Measurements from ENCODE around the gene RSKR. TPM values are rescaled to one million over a fixed set of nuclear protein-coding genes. Genes with fewer than 3 reads are reported as not detected.

Gene RSKR
- total RNA-seq, 4 donors from 2014 or later, result 3.5 to 43.7 (median 15.2) TPM

GRCh38 chr17:28582513-28582912 lies 31.5 kb downstream of the RSKR start:
- Histone ChIP-seq H3K36me3 (peaks cover 47% of the 10 kb centered on the region), H3K27me3 (no peaks in the 10 kb centered on the region)
- 97% methylated on average over 2 of the region's 2 CpGs for WGBS

GRCh38 chr17:28580959-28581358 lies 33.0 kb downstream of the RSKR start:
- H3K27me3 ChIP-seq, result no peaks in the 10 kb centered on the region
- no peak for TF ChIP-seq EP300 (IDR thresholded peaks at IDR 0.05)
- TF ChIP-seq POLR2A (IDR thresholded peaks at IDR 0.05), result no peak
- TF ChIP-seq POLR2AphosphoS5 (IDR thresholded peaks at IDR 0.05), result no peak
- TF ChIP-seq CTCF (IDR thresholded peaks at IDR 0.05), result no peak
- H3K4me3 ChIP-seq, result no peak overlapping the region
- peaks cover 8% of the 10 kb centered on the region for H3K4me1 ChIP-seq
- H3K9me3 ChIP-seq, result no peaks in the 10 kb centered on the region
- WGBS, result 95% methylated on average over 3 of the region's 3 CpGs
- no peak overlapping the region for H3K27ac ChIP-seq
- DNase-seq (ENCODE audit: low spot score in 2 of 2), result no peak
- H3K36me3 ChIP-seq, result peaks cover 44% of the 10 kb centered on the region

More at GRCh38 chr17:28582513-28582912, 31.5 kb downstream of the RSKR start:
- Histone ChIP-seq H3K27ac (no peak overlapping the region), H3K4me1 (no peaks in the 10 kb centered on the region), H3K4me3 (no peak overlapping the region), H3K9me3 (no peaks in the 10 kb centered on the region)
- TF ChIP-seq CTCF (IDR thresholded peaks at IDR 0.05) (no peak), POLR2A (IDR thresholded peaks at IDR 0.05) (no peak), EP300 (IDR thresholded peaks at IDR 0.05) (no peak), POLR2AphosphoS5 (IDR thresholded peaks at IDR 0.05) (no peak)
- DNase-seq (ENCODE audit: low spot score in 2 of 2), result no peak

- Histone ChIP-seq H3K36me3 (peaks cover 29% of the 10 kb centered on the region), H3K27ac (no peak overlapping the region), H3K27me3 (no peaks in the 10 kb centered on the region), H3K9me3 (no peaks in the 10 kb centered on the region), H3K4me1 (peaks cover 9% of the 10 kb centered on the region), H3K4me3 (no peak overlapping the region)
- TF ChIP-seq POLR2A (IDR thresholded peaks at IDR 0.05) (no peak), CTCF (IDR thresholded peaks at IDR 0.05) (no peak)
- no peak for DNase-seq (ENCODE audit: low spot score in 2 of 2)
- 88% methylated on average over 4 of the region's 4 CpGs for WGBS
Measured at GRCh38 chr17:28579526-28579925, 34.5 kb downstream of the RSKR start.

GRCh38 chr17:28578246-28579195 lies 35.5 kb downstream of the RSKR start:
- H3K36me3 ChIP-seq, result peaks cover 21% of the 10 kb centered on the region
- H3K27ac ChIP-seq, result no peak overlapping the region
- WGBS, result 95% methylated on average over 7 of the region's 8 CpGs
- H3K27me3 ChIP-seq, result no peaks in the 10 kb centered on the region
- DNase-seq (ENCODE audit: low spot score in 2 of 2), result no peak
- TF ChIP-seq POLR2AphosphoS5 (IDR thresholded peaks at IDR 0.05) (no peak), EP300 (IDR thresholded peaks at IDR 0.05) (no peak), CTCF (IDR thresholded peaks at IDR 0.05) (no peak), POLR2A (IDR thresholded peaks at IDR 0.05) (no peak)
- H3K9me3 ChIP-seq, result no peaks in the 10 kb centered on the region
- no peak overlapping the region for H3K4me3 ChIP-seq
- H3K4me1 ChIP-seq, result peaks cover 9% of the 10 kb centered on the region

- DNase-seq (ENCODE audit: low spot score in 2 of 2), result no peak
- Histone ChIP-seq H3K27ac (no peak overlapping the region), H3K9me3 (no peaks in the 10 kb centered on the region), H3K27me3 (no peaks in the 10 kb centered on the region), H3K4me3 (no peak overlapping the region), H3K36me3 (peaks cover 13% of the 10 kb centered on the region), H3K4me1 (peaks cover 12% of the 10 kb centered on the region)
- no peak for TF ChIP-seq POLR2AphosphoS5 (IDR thresholded peaks at IDR 0.05)
- no peak for TF ChIP-seq POLR2A (IDR thresholded peaks at IDR 0.05)
- TF ChIP-seq CTCF (IDR thresholded peaks at IDR 0.05), result no peak
- no peak for TF ChIP-seq EP300 (IDR thresholded peaks at IDR 0.05)
- WGBS, result 92% methylated on average over 3 of the region's 3 CpGs
Measured at GRCh38 chr17:28577466-28577824, 36.5 kb downstream of the RSKR start.
